Liver (tissue), 9 donors: ENCODE results near the gene IL3. TPM values are rescaled to one million over a fixed set of nuclear protein-coding genes. Genes with fewer than 3 reads are reported as not detected.

Source experiments
- DNase-seq: peaks from one replicate; pipeline ENCODE4 v3.0.0-alpha.2; 2017; ENCODE audit warnings: low spot score
- H3K27ac ChIP-seq, 2 donors: one replicate each; pipeline ENCODE4 v1.7.0; 2013; ENCODE audit warnings: inconsistent platforms in 2 of 2, low read length in 2 of 2, control low read depth in 1 of 2, low read depth in 1 of 2, mild to moderate bottlenecking in 1 of 2
- H3K27me3 ChIP-seq, 4 donors: one replicate each; pipeline versions ENCODE4 v1.6.1 to v1.7.0; 2013; ENCODE audit warnings: low read length in 3 of 4, inconsistent platforms in 1 of 4, mild to moderate bottlenecking in 1 of 4, moderate library complexity in 1 of 4; ENCODE audit not compliant: control insufficient read depth in 4 of 4, insufficient read depth in 4 of 4
- H3K36me3 ChIP-seq, 4 donors: one replicate each; pipeline versions ENCODE4 v1.6.1 to v1.7.0; 2013; ENCODE audit warnings: low read length in 3 of 4, mild to moderate bottlenecking in 3 of 4, low read depth in 1 of 4, moderate library complexity in 1 of 4; ENCODE audit not compliant: control insufficient read depth in 4 of 4, insufficient read depth in 3 of 4
- H3K4me1 ChIP-seq, 4 donors: one replicate each; pipeline versions ENCODE4 v1.6.1 to v1.7.0; 2013; ENCODE audit warnings: low read length in 3 of 4, mild to moderate bottlenecking in 3 of 4, moderate library complexity in 1 of 4; ENCODE audit not compliant: control insufficient read depth in 4 of 4, insufficient read depth in 4 of 4
- H3K4me3 ChIP-seq, 3 donors: one replicate each; pipeline versions ENCODE4 v1.6.1 to v1.7.0; 2013; ENCODE audit warnings: low read length in 3 of 3, control low read depth in 1 of 3, low read depth in 1 of 3, mild to moderate bottlenecking in 1 of 3
- H3K9ac ChIP-seq, 2 donors: one replicate each; pipeline ENCODE4 v1.7.0; 2013; ENCODE audit warnings: low read length in 2 of 2, mild to moderate bottlenecking in 2 of 2, moderate library complexity in 2 of 2, control low read depth in 1 of 2, low read depth in 1 of 2
- H3K9me3 ChIP-seq, 4 donors: one replicate each; pipeline versions ENCODE4 v1.6.1 to v1.7.0; 2013; ENCODE audit warnings: low read length in 3 of 4; ENCODE audit not compliant: control insufficient read depth in 4 of 4
- ATF3 ChIP-seq: IDR thresholded peaks from 2 replicates; pipeline ENCODE4 v1.6.1; 2016; ENCODE audit warnings: antibody characterized with exemption
- CTCF ChIP-seq: fragments of 150-350 bp; IDR thresholded peaks from 2 replicates; pipeline ENCODE4 v1.5.1; 2017; ENCODE audit warnings: improper control_type of control experiment, low read depth, low read length; ENCODE audit not compliant: missing input control
- FOXA1 ChIP-seq: IDR thresholded peaks from 2 replicates; pipeline ENCODE4 v1.6.1; 2016; ENCODE audit warnings: antibody characterized with exemption
- FOXA2 ChIP-seq: IDR thresholded peaks from 2 replicates; pipeline ENCODE4 v1.6.1; 2016; ENCODE audit warnings: antibody characterized with exemption
- GABPA ChIP-seq, 2 donors: IDR thresholded peaks in 1 of 2; conservative IDR thresholded peaks in 1 of 2; 2 replicates each; pipeline ENCODE4 v1.6.1; 2016; ENCODE audit warnings: antibody characterized with exemption in 2 of 2, mild to moderate bottlenecking in 1 of 2, moderate library complexity in 1 of 2
- HNF4A ChIP-seq, 2 donors: conservative IDR thresholded peaks; 2 replicates each; pipeline ENCODE4 v1.6.1; 2016; ENCODE audit warnings: antibody characterized with exemption in 2 of 2, mild to moderate bottlenecking in 2 of 2
- HNF4G ChIP-seq: IDR thresholded peaks from 2 replicates; pipeline ENCODE4 v1.6.1; 2016; ENCODE audit warnings: antibody characterized with exemption
- JUND ChIP-seq, 2 donors: IDR thresholded peaks; 2 replicates each; pipeline ENCODE4 v1.6.1; 2016; ENCODE audit warnings: antibody characterized with exemption in 2 of 2
- MAX ChIP-seq: IDR thresholded peaks from 2 replicates; pipeline ENCODE4 v1.6.1; 2016; ENCODE audit warnings: antibody characterized with exemption
- NR2F2 ChIP-seq: IDR thresholded peaks from 2 replicates; pipeline ENCODE4 v1.6.1; 2016; ENCODE audit warnings: antibody characterized with exemption
- RAD21 ChIP-seq, 2 donors: IDR thresholded peaks; 2 replicates each; pipeline ENCODE4 v1.6.1; 2016; ENCODE audit warnings: antibody characterized with exemption in 2 of 2, mild to moderate bottlenecking in 2 of 2
- REST ChIP-seq: IDR thresholded peaks from 2 replicates; pipeline ENCODE4 v1.6.1; 2016; ENCODE audit warnings: antibody characterized with exemption, mild to moderate bottlenecking
- RXRA ChIP-seq, 2 donors: IDR thresholded peaks; 2 replicates each; pipeline ENCODE4 v1.6.1; 2017 to 2018; ENCODE audit warnings: antibody characterized with exemption in 2 of 2, mild to moderate bottlenecking in 1 of 2
- SP1 ChIP-seq: IDR thresholded peaks from 2 replicates; pipeline ENCODE4 v1.6.1; 2018; ENCODE audit warnings: antibody characterized with exemption, mild to moderate bottlenecking
- YY1 ChIP-seq: IDR thresholded peaks from 2 replicates; pipeline ENCODE4 v1.6.1; 2016; ENCODE audit warnings: antibody characterized with exemption, mild to moderate bottlenecking
- ZBTB33 ChIP-seq: IDR thresholded peaks from 2 replicates; pipeline ENCODE4 v1.6.1; 2016; ENCODE audit warnings: antibody characterized with exemption
- WGBS: extraction: QIAGEN DNeasy Blood & Tissue Kit; methylation state at CpG from one replicate; pipeline ENCODE4 v1.1.7; 2013; 5-methylcytosine and 5-hydroxymethylcytosine counted together
- polyA plus RNA-seq, 2 donors: library from polyadenylated mRNA; stranded (reverse) in 1 of 2; unstranded in 1 of 2; fragments of 200-250 nt in 1 of 2; fragments of >200 nt in 1 of 2; fragmentation: Nextera tagmentation in 1 of 2; extraction: Ambion mirVana in 1 of 2; gene quantifications; one replicate each; pipeline versions ENCODE4 v1.2.1 to v1.2.3, GENCODE V29; 2013 to 2015
- total RNA-seq, 2 donors: library from RNA; depleted of rRNA; stranded (reverse); fragments of >200 nt; gene quantifications; one replicate each; pipeline ENCODE4 v1.2.3, GENCODE V29; 2014
- donor health status: healthy.
- donor health status: healthy.
- donor health status: healthy.
- donor health status: healthy.
- donor health status: healthy.

The IL3 gene
- total and polyA plus RNA-seq, 4 donors: not detected

- Histone ChIP-seq H3K9ac (no peak overlapping the region), H3K4me3 (no peak overlapping the region), H3K27ac (no peak overlapping the region), H3K9me3 (no peaks in the 10 kb centered on the region), H3K27me3 (no peaks in the 10 kb centered on the region), H3K4me1 (no peaks in the 10 kb centered on the region), H3K36me3 (no peaks in the 10 kb centered on the region)
- TF ChIP-seq FOXA2 (no peak), YY1 (no peak), RAD21 (IDR thresholded peaks at IDR 0.05) (no peak), HNF4A (conservative IDR thresholded peaks at IDR 0.05) (no peak), FOXA1 (no peak), RXRA (IDR thresholded peaks at IDR 0.05) (no peak), GABPA (IDR thresholded peaks at IDR 0.05 in 1 of 2, conservative IDR thresholded peaks at IDR 0.05 in 1 of 2) (no peak), JUND (IDR thresholded peaks at IDR 0.05) (no peak), SP1 (no peak), MAX (no peak), NR2F2 (no peak), CTCF (no peak), HNF4G (no peak), ZBTB33 (no peak), ATF3 (no peak), REST (no peak)
- 90% methylated on average over 4 of the region's 4 CpGs for WGBS
- DNase-seq: no peak
Measured at GRCh38 chr5:132085686-132086085, 25.2 kb downstream of the IL3 start.

GRCh38 chr5:132086277-132086794 lies 25.9 kb downstream of the IL3 start:
- no peaks in the 10 kb centered on the region for H3K9me3 ChIP-seq
- DNase-seq: no peak
- no peaks in the 10 kb centered on the region for H3K4me1 ChIP-seq
- 76% methylated on average over 2 of the region's 2 CpGs for WGBS
- no peak overlapping the region for H3K4me3 ChIP-seq
- no peak overlapping the region for H3K27ac ChIP-seq
- H3K36me3 ChIP-seq: no peaks in the 10 kb centered on the region
- TF ChIP-seq FOXA1 (no peak), NR2F2 (peak; percentile 37)
- H3K9ac ChIP-seq: no peak overlapping the region
- no peaks in the 10 kb centered on the region for H3K27me3 ChIP-seq
